GM23338 (cell line): ENCODE results near the gene TAS2R3. TPM values are rescaled to one million over a fixed set of nuclear protein-coding genes. Genes with fewer than 3 reads are reported as not detected.

ENCODE experiments used
- ATAC-seq: fragments of 200-7000 bp; cut with Tn5 transposase; 3 replicates; pipeline ENCODE4 v1.9.1; 2020
- DNase-seq: peaks from one replicate; pipeline ENCODE4 v3.0.0-alpha.2; 2015; ENCODE audit warnings: low spot score
- H2AFZ ChIP-seq: fragments of 200-600 bp; sonication (generic); 2 replicates; pipeline ENCODE4 v1.8.0; 2016; ENCODE audit warnings: antibody characterized with exemption, mild to moderate bottlenecking, moderate library complexity
- H3F3A ChIP-seq: fragments of 200-600 bp; sonication (generic); replicated peaks from 2 replicates; pipeline ENCODE4 v1.8.0; 2017; ENCODE audit warnings: antibody characterized with exemption, mixed run types, low read depth
- H3K27ac ChIP-seq: fragments of 200-600 bp; sonication (generic); 2 replicates; pipeline ENCODE4 v1.6.1; 2016; ENCODE audit warnings: low read depth
- H3K27me3 ChIP-seq: fragments of 200-600 bp; sonication (generic); 2 replicates; pipeline ENCODE4 v1.8.0; 2016; ENCODE audit warnings: mild to moderate bottlenecking, mixed run types, moderate library complexity; ENCODE audit not compliant: insufficient read depth
- H3K36me3 ChIP-seq: fragments of 200-600 bp; sonication (generic); 2 replicates; pipeline ENCODE4 v1.8.0; 2016; ENCODE audit warnings: mild to moderate bottlenecking; ENCODE audit not compliant: insufficient read depth
- H3K4me1 ChIP-seq: fragments of 200-600 bp; sonication (generic); 2 replicates; pipeline ENCODE4 v1.8.0; 2016; ENCODE audit warnings: mild to moderate bottlenecking, moderate library complexity; ENCODE audit not compliant: insufficient read depth
- H3K4me2 ChIP-seq: fragments of 200-600 bp; sonication (generic); 2 replicates; pipeline ENCODE4 v1.7.1; 2017; ENCODE audit warnings: mixed run types
- H3K4me3 ChIP-seq: fragments of 200-600 bp; sonication (generic); 2 replicates; pipeline ENCODE4 v1.6.1; 2016; ENCODE audit warnings: mixed run types
- H3K79me2 ChIP-seq: fragments of 200-600 bp; sonication (generic); replicated peaks from 2 replicates; pipeline ENCODE4 v1.8.0; 2017; ENCODE audit warnings: mild to moderate bottlenecking; ENCODE audit not compliant: insufficient read depth
- H3K9me2 ChIP-seq: fragments of 200-600 bp; sonication (generic); 2 replicates; pipeline ENCODE4 v1.8.0; 2017; ENCODE audit not compliant: insufficient read depth
- H4K20me1 ChIP-seq: fragments of 200-600 bp; sonication (generic); replicated peaks from 2 replicates; pipeline ENCODE4 v1.8.0; 2017; ENCODE audit warnings: mild to moderate bottlenecking; ENCODE audit not compliant: insufficient read depth
- H3K27ac Mint-ChIP-seq: 2 replicates; pipeline ENCODE4 v1.8.0; 2020; ENCODE audit warnings: inconsistent platforms, mild to moderate bottlenecking, moderate library complexity, mixed read lengths
- H3K27me3 Mint-ChIP-seq: 3 replicates; pipeline ENCODE4 v1.8.0; 2022; ENCODE audit warnings: low read depth, mild to moderate bottlenecking, moderate library complexity, mixed read lengths, inconsistent platforms; ENCODE audit not compliant: insufficient read depth, poor library complexity
- H3K36me3 Mint-ChIP-seq: 3 replicates; pipeline ENCODE4 v1.8.0; 2021; ENCODE audit warnings: low read depth, mild to moderate bottlenecking, inconsistent platforms, moderate library complexity, mixed read lengths
- H3K4me1 Mint-ChIP-seq: 3 replicates; pipeline ENCODE4 v1.8.0; 2020; ENCODE audit warnings: mild to moderate bottlenecking, inconsistent platforms, mixed read lengths
- H3K4me3 Mint-ChIP-seq: 3 replicates; pipeline ENCODE4 v1.8.0; 2021; ENCODE audit warnings: moderate library complexity, mild to moderate bottlenecking, inconsistent platforms, mixed read lengths
- H3K9me3 Mint-ChIP-seq: 3 replicates; pipeline ENCODE4 v1.8.0; 2020; ENCODE audit warnings: moderate library complexity, mild to moderate bottlenecking, inconsistent platforms, mixed read lengths
- CREB1 ChIP-seq: fragments of 250-450 bp; sonication (Bioruptor Pico); IDR thresholded peaks from 2 replicates; pipeline ENCODE4 v1.5.0; 2020; ENCODE audit warnings: low read depth, mild to moderate bottlenecking, moderate library complexity
- EZH2 ChIP-seq: fragments of 200-600 bp; sonication (generic); IDR thresholded peaks from one replicate; pipeline ENCODE4 v1.8.0; 2017; ENCODE audit warnings: antibody characterized with exemption, mild to moderate bottlenecking, low read depth; ENCODE audit not compliant: unreplicated experiment
- EZH2phosphoT487 ChIP-seq: fragments of 200-600 bp; sonication (generic); IDR thresholded peaks from one replicate; pipeline ENCODE4 v1.8.1; 2018; ENCODE audit warnings: antibody characterized with exemption; ENCODE audit not compliant: unreplicated experiment
- JUNB ChIP-seq: IDR thresholded peaks from one replicate; pipeline ENCODE4 v1.6.1; 2016; ENCODE audit warnings: antibody characterized with exemption; ENCODE audit not compliant: unreplicated experiment
- NANOG ChIP-seq: IDR thresholded peaks from 2 replicates; pipeline ENCODE4 v1.6.1; 2016; ENCODE audit warnings: antibody characterized with exemption, borderline replicate concordance
- POLR2AphosphoS5 ChIP-seq: IDR thresholded peaks from 2 replicates; pipeline ENCODE4 v1.6.1; 2016; ENCODE audit warnings: antibody characterized with exemption, low read depth
- STAT1 ChIP-seq: IDR thresholded peaks from one replicate; pipeline ENCODE4 v1.6.1; 2016; ENCODE audit warnings: antibody characterized with exemption; ENCODE audit not compliant: unreplicated experiment
- ZNF114 ChIP-seq: fragments of 250-450 bp; sonication (Bioruptor Pico); IDR thresholded peaks from 2 replicates; pipeline ENCODE4 v1.5.0; 2020; ENCODE audit warnings: mild to moderate bottlenecking, moderate library complexity
- ZNF331 ChIP-seq: fragments of 250-450 bp; sonication (Bioruptor Pico); IDR thresholded peaks from 2 replicates; pipeline ENCODE4 v1.5.0; 2020; ENCODE audit warnings: low read depth, mild to moderate bottlenecking, moderate library complexity
- ZNF462 ChIP-seq: fragments of 250-450 bp; sonication (Bioruptor Pico); IDR thresholded peaks from 2 replicates; pipeline ENCODE4 v1.5.0; 2020; ENCODE audit warnings: mild to moderate bottlenecking, moderate library complexity
- polyA plus RNA-seq: library from polyadenylated mRNA; unstranded; fragments of >200 nt; fragmentation: Nextera tagmentation; extraction: Ambion mirVana; gene quantifications from 2 replicates; pipeline ENCODE4 v1.2.1, GENCODE V29; 2016
- total RNA-seq: library from RNA; depleted of rRNA; stranded (reverse); fragments of >200 nt; shearing (Covaris generic); gene quantifications from 2 replicates; pipeline ENCODE4 v1.2.3, GENCODE V29; 2014
- TF ChIP-seq, protein P1 (sequence below), 2 experiments: fragments of 200-600 bp in 1 of 2; sonication (generic) in 1 of 2; conservative IDR thresholded peaks; 2 replicates each; pipeline versions ENCODE4 v1.5.1 to v1.6.1; 2016 to 2017; ENCODE audit warnings: antibody characterized with exemption in 2 of 2, low read depth in 2 of 2, mild to moderate bottlenecking in 2 of 2, moderate library complexity in 1 of 2
- TF ChIP-seq, protein P2 (sequence below): IDR thresholded peaks from one replicate; pipeline ENCODE4 v1.6.1; 2018; ENCODE audit warnings: antibody characterized with exemption; ENCODE audit not compliant: unreplicated experiment
- TF ChIP-seq, protein P3 (sequence below): IDR thresholded peaks from 2 replicates; pipeline ENCODE4 v1.6.1; 2016; ENCODE audit warnings: antibody characterized with exemption

The TAS2R3 gene
- total and polyA plus RNA-seq, 2 experiments from 2014 or later: 6.9 TPM; not detected in 1

DNA sequence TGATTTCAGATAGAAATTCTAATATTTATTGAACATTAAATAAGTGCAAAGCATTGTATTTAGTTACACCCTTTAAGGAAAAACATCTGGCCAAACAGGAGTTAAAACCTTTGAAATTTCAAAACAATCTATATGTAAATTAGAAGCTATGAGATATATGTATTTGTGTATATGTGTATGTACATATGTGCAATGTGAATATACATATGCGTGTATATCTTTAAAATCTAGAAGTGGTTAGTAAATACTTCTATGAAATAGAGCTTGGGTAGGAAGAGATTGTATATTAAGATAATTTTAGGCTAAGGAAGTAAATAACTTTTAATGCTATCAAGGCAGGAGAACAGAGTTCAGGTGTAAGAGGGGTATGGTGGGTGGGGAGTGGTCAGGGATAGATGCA is 46.4 kb upstream of the TAS2R3 start:
- no peaks in the 10 kb centered on the region for H3K36me3 Mint-ChIP-seq
- H3K27ac Mint-ChIP-seq: no peak overlapping the region

More for the DNA sequence above, 46.4 kb upstream of the TAS2R3 start:
- Mint-ChIP-seq H3K4me3 (no peak overlapping the region), H3K4me1 (peaks cover 33% of the 10 kb centered on the region), H3K27me3 (no peaks in the 10 kb centered on the region), H3K9me3 (no peaks in the 10 kb centered on the region)
- Histone ChIP-seq H2AFZ (no peak overlapping the region), H3K4me2 (peak overlapping the region; percentile 28), H3F3A (no peaks in the 10 kb centered on the region), H3K4me1 (peaks cover 25% of the 10 kb centered on the region), H3K36me3 (no peaks in the 10 kb centered on the region), H3K27me3 (no peaks in the 10 kb centered on the region), H3K79me2 (no peaks in the 10 kb centered on the region), H3K4me3 (no peak overlapping the region), H3K27ac (no peak overlapping the region), H3K9me2 (no peaks in the 10 kb centered on the region), H4K20me1 (no peaks in the 10 kb centered on the region)
- ATAC-seq (no peak), DNase-seq (no peak)
- TF ChIP-seq, protein P1, sequence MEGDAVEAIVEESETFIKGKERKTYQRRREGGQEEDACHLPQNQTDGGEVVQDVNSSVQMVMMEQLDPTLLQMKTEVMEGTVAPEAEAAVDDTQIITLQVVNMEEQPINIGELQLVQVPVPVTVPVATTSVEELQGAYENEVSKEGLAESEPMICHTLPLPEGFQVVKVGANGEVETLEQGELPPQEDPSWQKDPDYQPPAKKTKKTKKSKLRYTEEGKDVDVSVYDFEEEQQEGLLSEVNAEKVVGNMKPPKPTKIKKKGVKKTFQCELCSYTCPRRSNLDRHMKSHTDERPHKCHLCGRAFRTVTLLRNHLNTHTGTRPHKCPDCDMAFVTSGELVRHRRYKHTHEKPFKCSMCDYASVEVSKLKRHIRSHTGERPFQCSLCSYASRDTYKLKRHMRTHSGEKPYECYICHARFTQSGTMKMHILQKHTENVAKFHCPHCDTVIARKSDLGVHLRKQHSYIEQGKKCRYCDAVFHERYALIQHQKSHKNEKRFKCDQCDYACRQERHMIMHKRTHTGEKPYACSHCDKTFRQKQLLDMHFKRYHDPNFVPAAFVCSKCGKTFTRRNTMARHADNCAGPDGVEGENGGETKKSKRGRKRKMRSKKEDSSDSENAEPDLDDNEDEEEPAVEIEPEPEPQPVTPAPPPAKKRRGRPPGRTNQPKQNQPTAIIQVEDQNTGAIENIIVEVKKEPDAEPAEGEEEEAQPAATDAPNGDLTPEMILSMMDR (conservative IDR thresholded peaks at IDR 0.05; ENCODE audit: low read depth in 2 of 2): no peak
- no peak for TF ChIP-seq STAT1
- no peak for TF ChIP-seq NANOG
- TF ChIP-seq JUNB: no peak
- no peak for TF ChIP-seq ZNF331
- TF ChIP-seq, protein P2, sequence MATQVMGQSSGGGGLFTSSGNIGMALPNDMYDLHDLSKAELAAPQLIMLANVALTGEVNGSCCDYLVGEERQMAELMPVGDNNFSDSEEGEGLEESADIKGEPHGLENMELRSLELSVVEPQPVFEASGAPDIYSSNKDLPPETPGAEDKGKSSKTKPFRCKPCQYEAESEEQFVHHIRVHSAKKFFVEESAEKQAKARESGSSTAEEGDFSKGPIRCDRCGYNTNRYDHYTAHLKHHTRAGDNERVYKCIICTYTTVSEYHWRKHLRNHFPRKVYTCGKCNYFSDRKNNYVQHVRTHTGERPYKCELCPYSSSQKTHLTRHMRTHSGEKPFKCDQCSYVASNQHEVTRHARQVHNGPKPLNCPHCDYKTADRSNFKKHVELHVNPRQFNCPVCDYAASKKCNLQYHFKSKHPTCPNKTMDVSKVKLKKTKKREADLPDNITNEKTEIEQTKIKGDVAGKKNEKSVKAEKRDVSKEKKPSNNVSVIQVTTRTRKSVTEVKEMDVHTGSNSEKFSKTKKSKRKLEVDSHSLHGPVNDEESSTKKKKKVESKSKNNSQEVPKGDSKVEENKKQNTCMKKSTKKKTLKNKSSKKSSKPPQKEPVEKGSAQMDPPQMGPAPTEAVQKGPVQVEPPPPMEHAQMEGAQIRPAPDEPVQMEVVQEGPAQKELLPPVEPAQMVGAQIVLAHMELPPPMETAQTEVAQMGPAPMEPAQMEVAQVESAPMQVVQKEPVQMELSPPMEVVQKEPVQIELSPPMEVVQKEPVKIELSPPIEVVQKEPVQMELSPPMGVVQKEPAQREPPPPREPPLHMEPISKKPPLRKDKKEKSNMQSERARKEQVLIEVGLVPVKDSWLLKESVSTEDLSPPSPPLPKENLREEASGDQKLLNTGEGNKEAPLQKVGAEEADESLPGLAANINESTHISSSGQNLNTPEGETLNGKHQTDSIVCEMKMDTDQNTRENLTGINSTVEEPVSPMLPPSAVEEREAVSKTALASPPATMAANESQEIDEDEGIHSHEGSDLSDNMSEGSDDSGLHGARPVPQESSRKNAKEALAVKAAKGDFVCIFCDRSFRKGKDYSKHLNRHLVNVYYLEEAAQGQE: no peak
- TF ChIP-seq ZNF114 (CRISPR knock-in tag): no peak
- TF ChIP-seq CREB1: no peak
- TF ChIP-seq POLR2AphosphoS5: no peak
- TF ChIP-seq ZNF462 (CRISPR knock-in tag): no peak
- TF ChIP-seq, protein P3, sequence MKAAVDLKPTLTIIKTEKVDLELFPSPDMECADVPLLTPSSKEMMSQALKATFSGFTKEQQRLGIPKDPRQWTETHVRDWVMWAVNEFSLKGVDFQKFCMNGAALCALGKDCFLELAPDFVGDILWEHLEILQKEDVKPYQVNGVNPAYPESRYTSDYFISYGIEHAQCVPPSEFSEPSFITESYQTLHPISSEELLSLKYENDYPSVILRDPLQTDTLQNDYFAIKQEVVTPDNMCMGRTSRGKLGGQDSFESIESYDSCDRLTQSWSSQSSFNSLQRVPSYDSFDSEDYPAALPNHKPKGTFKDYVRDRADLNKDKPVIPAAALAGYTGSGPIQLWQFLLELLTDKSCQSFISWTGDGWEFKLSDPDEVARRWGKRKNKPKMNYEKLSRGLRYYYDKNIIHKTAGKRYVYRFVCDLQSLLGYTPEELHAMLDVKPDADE: no peak
- no peak for TF ChIP-seq EZH2phosphoT487
- no peak for TF ChIP-seq EZH2
